HG03342 (cell line): ENCODE data around the gene APCDD1L.
"Not testable (repeated sequence)": the region's sequence is repeated elsewhere in the genome, so short reads cannot be mapped to it uniquely, and the experiment has no call there.

ENCODE experiments used
- ATAC-seq: cut with Tn5 transposase; IDR thresholded peaks from one replicate; pipeline ENCODE4 v1.9.1; 2021; ENCODE audit warnings: mild to moderate bottlenecking, moderate library complexity; ENCODE audit not compliant: unreplicated experiment

Gene APCDD1L

GRCh38 chr20:58420798-58421496, 94.3 kb downstream of the APCDD1L start:
- no peak for ATAC-seq

- ATAC-seq: no peak
Measured at GRCh38 chr20:58418949-58419748, 96.0 kb downstream of the APCDD1L start.

DNA sequence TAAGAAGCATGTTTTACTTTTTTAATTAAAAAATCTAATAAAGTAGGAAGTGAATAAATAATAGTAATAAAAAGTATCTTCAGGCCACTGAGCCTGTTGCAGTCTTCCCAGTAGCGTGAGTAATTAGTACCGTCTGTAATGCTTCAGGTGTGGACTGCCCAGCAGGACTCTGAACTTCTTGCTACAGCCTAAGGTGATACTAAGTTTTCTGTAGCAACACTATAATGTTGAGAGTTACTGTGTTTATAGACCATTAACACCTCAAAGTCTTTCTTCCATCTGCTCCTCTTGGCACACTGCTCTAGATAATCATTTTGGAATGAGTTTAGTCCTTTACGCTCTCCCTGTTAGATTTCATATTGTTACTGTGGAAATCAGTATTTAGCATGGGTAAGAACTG, 97.8 kb downstream of the APCDD1L start:
- no peak for ATAC-seq

- ATAC-seq: no peak
Measured at GRCh38 chr20:58416835-58417234, 98.4 kb downstream of the APCDD1L start.

GRCh38 chr20:58416057-58416456, 99.1 kb downstream of the APCDD1L start:
- ATAC-seq: no peak

DNA sequence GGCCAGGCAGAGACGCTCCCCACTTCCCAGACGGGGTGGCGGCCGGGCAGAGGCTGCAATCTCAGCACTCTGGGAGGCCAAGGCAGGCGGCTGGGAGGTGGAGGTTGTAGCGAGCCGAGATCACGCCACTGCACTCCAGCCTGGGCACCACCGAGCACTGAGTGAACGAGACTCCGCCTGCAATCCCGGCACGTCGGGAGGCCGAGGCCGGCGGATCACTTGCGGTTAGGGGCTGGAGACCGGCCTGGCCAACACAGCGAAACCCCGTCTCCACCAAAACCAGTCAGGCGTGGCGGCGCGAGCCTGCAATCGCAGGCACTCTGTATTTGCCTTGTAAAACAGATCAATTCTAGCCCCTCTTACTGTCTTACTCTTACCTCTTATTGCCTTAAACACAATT, 100.4 kb downstream of the APCDD1L start:
- ATAC-seq: not testable (repeated sequence)

- ATAC-seq: not testable (repeated sequence)
Measured at GRCh38 chr20:58414216-58414615, 101.0 kb downstream of the APCDD1L start.
